Testis (tissue), 3 donors: Measurements from ENCODE around the gene ESR1. TPM values are rescaled to one million over a fixed set of nuclear protein-coding genes. Genes with fewer than 3 reads are reported as not detected.

Source experiments
- DNase-seq: peaks from one replicate; pipeline ENCODE4 v3.0.0-alpha.2; 2019
- H3K27ac ChIP-seq, 2 donors: fragments of 200-600 bp; sonication (generic); one replicate each; pipeline ENCODE4 v1.5.1; 2019
- H3K27me3 ChIP-seq: fragments of 200-600 bp; sonication (generic); one replicate; pipeline ENCODE4 v1.5.1; 2019
- H3K36me3 ChIP-seq: fragments of 200-600 bp; sonication (generic); one replicate; pipeline ENCODE4 v1.5.1; 2017; ENCODE audit warnings: low read depth; ENCODE audit errors: missing control alignments
- H3K4me1 ChIP-seq: fragments of 200-600 bp; sonication (generic); one replicate; pipeline ENCODE4 v1.5.1; 2019
- H3K4me3 ChIP-seq, 2 donors: fragments of 200-600 bp; sonication (generic); one replicate each; pipeline ENCODE4 v1.5.1; 2017 to 2019
- H3K9me3 ChIP-seq: fragments of 200-600 bp; sonication (generic); one replicate; pipeline ENCODE4 v1.5.1; 2017
- CTCF ChIP-seq, 3 experiments: fragments of 450-650 bp in 2 of 3; fragments of 200-600 bp in 1 of 3; sonication (generic) in 1 of 3; IDR thresholded peaks; one replicate each; pipeline ENCODE4 v1.5.1; 2016 to 2019; ENCODE audit warnings: antibody characterized with exemption in 3 of 3, mild to moderate bottlenecking in 2 of 3, moderate library complexity in 1 of 3
- POLR2A ChIP-seq: fragments of 450-650 bp; IDR thresholded peaks from one replicate; pipeline ENCODE4 v1.6.1; 2017; ENCODE audit warnings: antibody characterized with exemption, mild to moderate bottlenecking, moderate library complexity
- WGBS, 2 donors: methylation state at CpG; one replicate each; pipeline ENCODE4 v1.1.5; 2018; 5-methylcytosine and 5-hydroxymethylcytosine counted together
- intact Hi-C: fragments of 100-400 bp; cut with DNase I; formaldehyde crosslinking; loops from one replicate; pipeline ENCODE4 v1.15.1; 2023; ENCODE audit warnings: low total_unique reads
- polyA plus RNA-seq: library from polyadenylated mRNA; stranded (reverse); fragments of 350-450 nt; fragmentation: Illumina TruSeq; extraction: RNeasy Lipid Tissue Mini Kit (QIAGEN cat#74804); gene quantifications from one replicate; pipeline ENCODE4 v1.2.3, GENCODE V29; 2014; ENCODE audit warnings: low read depth, low replicate concordance; ENCODE audit not compliant: insufficient read depth
- total RNA-seq, 2 donors: library from RNA; depleted of rRNA; stranded (reverse); fragments of >200 nt; gene quantifications; one replicate each; pipeline ENCODE4 v1.2.3, GENCODE V29; 2016

The ESR1 gene
- total and polyA plus RNA-seq, 3 donors from 2014 or later: 4.3 to 9.3 (median 8.1) TPM

- Histone ChIP-seq H3K27me3 (no peaks in the 10 kb centered on the region), H3K4me3 (no peak overlapping the region), H3K9me3 (no peaks in the 10 kb centered on the region), H3K4me1 (no peaks in the 10 kb centered on the region), H3K36me3 (no peaks in the 10 kb centered on the region), H3K27ac (no peak overlapping the region)
- 42 to 61% methylated on average over 1 of the region's 1 CpG for WGBS, 2 donors
- intact Hi-C loops: no loop called here
- DNase-seq: no peak
- no peak for TF ChIP-seq POLR2A
- TF ChIP-seq CTCF (IDR thresholded peaks at IDR 0.05): no peak
These were observed 61.9 kb downstream of the ESR1 start for GRCh38 chr6:151869345-151869744.

GRCh38 chr6:151869787-151870186 is 62.3 kb downstream of the ESR1 start:
- Histone ChIP-seq H3K9me3 (no peaks in the 10 kb centered on the region), H3K36me3 (no peaks in the 10 kb centered on the region), H3K27ac (no peak overlapping the region), H3K27me3 (no peaks in the 10 kb centered on the region), H3K4me3 (no peak overlapping the region), H3K4me1 (no peaks in the 10 kb centered on the region)
- DNase-seq: no peak
- 64 to 67% methylated on average over 1 of the region's 1 CpG for WGBS, 2 donors
- TF ChIP-seq CTCF (IDR thresholded peaks at IDR 0.05): no peak
- TF ChIP-seq POLR2A: no peak
- intact Hi-C loops: no loop called here

- Histone ChIP-seq H3K9me3 (no peaks in the 10 kb centered on the region), H3K27me3 (no peaks in the 10 kb centered on the region), H3K27ac (no peak overlapping the region), H3K4me1 (no peaks in the 10 kb centered on the region), H3K36me3 (no peaks in the 10 kb centered on the region), H3K4me3 (no peak overlapping the region)
- intact Hi-C loops: no loop called here
- TF ChIP-seq POLR2A (no peak), CTCF (IDR thresholded peaks at IDR 0.05) (no peak)
- no peak for DNase-seq
- 86 to 97% methylated on average over 2 of the region's 2 CpGs for WGBS, 2 donors
These were observed 62.9 kb downstream of the ESR1 start for GRCh38 chr6:151870375-151870774.

- no peak overlapping the region for H3K4me3 ChIP-seq
- DNase-seq: no peak
- H3K27ac ChIP-seq: no peak overlapping the region
- WGBS, 2 donors: 0% methylated on average over 1 of the region's 1 CpG
- TF ChIP-seq POLR2A (no peak), CTCF (IDR thresholded peaks at IDR 0.05) (no peak)
- no peaks in the 10 kb centered on the region for H3K9me3 ChIP-seq
- no peaks in the 10 kb centered on the region for H3K4me1 ChIP-seq
- H3K36me3 ChIP-seq: no peaks in the 10 kb centered on the region
- intact Hi-C loops: no loop called here
- H3K27me3 ChIP-seq: no peaks in the 10 kb centered on the region
These were observed 68.0 kb downstream of the ESR1 start for GRCh38 chr6:151875524-151875923.

- intact Hi-C loops: no loop called here
- no peak for TF ChIP-seq POLR2A
- no peak for TF ChIP-seq CTCF (IDR thresholded peaks at IDR 0.05)
These were observed 68.6 kb downstream of the ESR1 start for GRCh38 chr6:151876122-151876521.

More at GRCh38 chr6:151876122-151876521, 68.6 kb downstream of the ESR1 start:
- Histone ChIP-seq H3K9me3 (no peaks in the 10 kb centered on the region), H3K4me3 (no peak overlapping the region), H3K4me1 (no peaks in the 10 kb centered on the region), H3K27me3 (no peaks in the 10 kb centered on the region), H3K27ac (no peak overlapping the region), H3K36me3 (no peaks in the 10 kb centered on the region)
- 95% methylated on average over 6 of the region's 6 CpGs for WGBS, 2 donors
- no peak for DNase-seq
